ENCODE data around the gene SERGEF.

Gene SERGEF

DNA sequence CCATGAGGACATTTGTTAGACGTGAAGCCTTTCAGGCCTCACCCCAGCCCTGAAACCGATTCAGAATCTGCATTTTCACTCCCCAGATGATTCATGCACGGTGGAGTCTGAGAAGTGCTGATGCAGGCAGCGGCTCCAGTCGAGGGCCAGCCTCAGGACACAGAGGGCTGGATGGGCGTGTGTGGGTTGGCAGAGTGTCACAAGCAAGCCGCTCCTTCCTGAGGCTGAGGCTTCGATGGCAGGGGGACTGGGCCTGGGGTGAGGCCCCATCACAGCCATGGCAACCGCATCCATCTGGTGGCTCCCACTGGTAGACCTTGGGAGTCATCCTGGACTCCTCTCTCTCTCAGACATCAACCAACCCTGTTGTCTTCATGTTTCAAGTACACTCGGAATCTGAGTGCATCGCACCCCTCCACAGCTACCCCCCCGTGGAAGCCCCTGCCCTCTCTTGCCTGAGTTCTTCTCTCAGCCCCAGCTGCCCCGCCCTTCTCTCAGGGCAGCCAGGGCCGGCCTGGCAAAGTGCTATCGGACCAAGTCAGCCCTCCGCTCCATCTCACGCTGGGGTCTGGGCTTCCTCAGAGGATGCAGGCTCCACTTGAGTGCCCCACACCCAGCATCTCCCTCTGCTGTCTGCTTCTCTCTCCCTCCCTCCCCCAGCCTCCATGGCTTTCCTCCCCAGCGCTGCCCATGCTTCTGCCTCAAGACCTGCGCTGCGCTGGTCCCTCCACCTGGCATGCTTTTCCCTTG lies 267.6 kb downstream of the SERGEF start:
- DNase-seq = no peak

GRCh38 chr11:17744151-17744940 lies 268.5 kb downstream of the SERGEF start:
- DNase-seq = no peak

- no peak for DNase-seq
Measured at GRCh38 chr11:17743808-17744119, 269.1 kb downstream of the SERGEF start.

- DNase-seq = no peak
Measured at GRCh38 chr11:17743026-17743807, 269.6 kb downstream of the SERGEF start.

DNA sequence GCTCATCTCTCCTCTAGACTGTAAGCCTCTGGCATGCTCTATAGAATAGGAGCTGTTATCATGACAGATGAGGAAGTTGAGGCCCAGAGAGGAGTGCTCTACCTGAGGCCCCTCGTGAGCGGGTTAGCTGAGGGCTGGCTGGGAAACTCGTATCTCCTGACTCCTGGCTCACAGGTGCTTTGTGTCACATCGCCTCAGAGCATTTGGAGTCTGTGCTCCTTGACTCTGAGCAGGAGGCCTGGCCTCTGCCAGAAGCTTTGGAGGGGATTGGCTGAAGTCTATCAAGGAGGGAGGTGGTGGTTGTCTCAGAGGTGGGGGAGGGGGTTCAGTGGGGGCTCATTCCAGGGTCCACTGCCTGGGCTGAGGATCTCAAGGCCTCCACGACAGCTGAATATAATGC lies 270.8 kb downstream of the SERGEF start:
- DNase-seq = no peak

DNA sequence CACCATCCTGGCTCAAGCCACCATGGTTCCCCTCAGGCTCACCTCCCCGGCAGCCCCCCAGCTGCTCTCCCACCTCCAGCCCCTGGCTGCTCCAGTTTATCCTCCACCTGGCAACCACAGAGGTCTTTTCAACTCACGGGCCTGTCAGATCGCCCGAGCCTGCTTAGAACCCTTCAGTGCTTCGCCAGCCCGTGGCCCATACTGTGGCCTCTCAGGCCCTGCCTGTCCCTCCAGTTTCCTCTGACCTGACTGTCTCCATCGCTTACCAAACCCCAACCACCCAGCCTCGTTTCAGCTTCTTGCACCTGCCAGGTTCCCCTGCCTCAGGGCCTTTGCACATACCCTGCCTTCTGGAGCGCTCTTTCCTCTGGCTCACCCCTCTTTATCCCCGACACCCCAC lies 271.4 kb downstream of the SERGEF start:
- DNase-seq = no peak

GRCh38 chr11:17740649-17741235 lies 272.1 kb downstream of the SERGEF start:
- DNase-seq = no peak

DNA sequence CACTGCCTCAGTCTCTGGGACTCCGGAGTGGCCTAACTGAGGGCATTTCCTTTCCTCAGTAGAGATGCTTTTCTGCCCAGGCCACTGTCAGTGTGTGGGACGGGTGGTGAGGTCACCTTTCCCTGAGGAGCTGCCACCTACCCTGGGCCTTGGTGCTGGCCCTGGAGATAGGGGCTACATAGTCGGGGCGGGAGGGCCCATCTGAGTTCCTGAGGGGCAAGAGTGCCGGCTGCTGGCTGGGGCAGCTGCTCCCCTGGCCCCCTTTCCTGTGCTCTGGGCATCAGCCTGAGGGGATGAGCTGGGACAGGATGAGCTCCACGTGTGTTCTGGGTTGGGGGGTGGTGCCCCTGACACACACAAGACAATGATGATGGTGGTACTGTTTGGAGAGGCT lies 272.9 kb downstream of the SERGEF start:
- DNase-seq = no peak

DNA sequence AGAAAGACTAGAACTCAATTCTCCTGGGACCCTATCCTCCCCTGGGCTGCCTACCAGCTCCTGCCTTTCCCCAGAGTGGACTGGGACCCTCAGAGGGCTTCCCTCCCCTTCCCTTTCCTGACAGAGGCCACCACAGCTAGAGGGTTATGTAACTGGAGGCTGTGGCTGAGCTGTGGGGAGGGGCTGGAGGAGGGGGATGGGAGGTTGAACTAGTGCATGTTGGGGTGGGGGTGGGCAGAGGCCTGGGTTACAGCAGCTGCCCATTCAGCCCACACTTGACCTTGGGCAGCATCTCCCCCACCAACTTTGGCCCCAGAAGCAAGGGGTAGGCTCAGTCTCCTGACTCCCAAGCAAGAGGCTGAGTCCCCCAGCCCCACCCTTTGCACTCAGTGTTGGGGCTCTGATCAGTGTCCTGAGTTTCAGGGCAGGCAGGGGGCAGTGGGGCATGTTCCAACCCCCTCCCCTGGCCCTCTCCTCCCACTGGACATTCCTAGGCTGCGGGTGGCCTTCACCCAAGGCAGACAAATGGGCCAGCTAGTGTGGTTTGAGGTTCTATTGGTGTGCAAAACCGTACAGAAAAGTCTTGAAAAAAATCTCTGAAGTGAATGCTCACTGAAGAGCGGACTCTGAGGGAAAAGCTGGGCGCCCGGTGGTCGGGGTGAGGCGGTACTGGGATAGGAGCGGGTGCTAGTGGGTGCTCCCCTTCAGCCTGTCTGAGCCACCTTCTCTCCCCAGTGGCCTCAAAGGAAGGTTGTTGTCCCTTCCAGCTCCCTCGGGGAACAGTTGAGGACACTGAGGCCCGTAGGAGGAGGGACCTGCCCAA lies 274.5 kb downstream of the SERGEF start:
- DNase-seq = no peak
